Bone marrow (tissue), 2 donors: ENCODE data around the gene PIGZ.

Source experiments
- DNase-seq, 2 donors: peaks; one replicate each; lab custom pipeline; 2025; lab: John Stamatoyannopoulos, UW

Gene PIGZ

GRCh38 chr3:197001106-197001971 lies 32.7 kb upstream of the PIGZ start:
- DNase-seq = no peak

GRCh38 chr3:197000211-197000610 lies 31.6 kb upstream of the PIGZ start:
- DNase-seq = no peak

DNA sequence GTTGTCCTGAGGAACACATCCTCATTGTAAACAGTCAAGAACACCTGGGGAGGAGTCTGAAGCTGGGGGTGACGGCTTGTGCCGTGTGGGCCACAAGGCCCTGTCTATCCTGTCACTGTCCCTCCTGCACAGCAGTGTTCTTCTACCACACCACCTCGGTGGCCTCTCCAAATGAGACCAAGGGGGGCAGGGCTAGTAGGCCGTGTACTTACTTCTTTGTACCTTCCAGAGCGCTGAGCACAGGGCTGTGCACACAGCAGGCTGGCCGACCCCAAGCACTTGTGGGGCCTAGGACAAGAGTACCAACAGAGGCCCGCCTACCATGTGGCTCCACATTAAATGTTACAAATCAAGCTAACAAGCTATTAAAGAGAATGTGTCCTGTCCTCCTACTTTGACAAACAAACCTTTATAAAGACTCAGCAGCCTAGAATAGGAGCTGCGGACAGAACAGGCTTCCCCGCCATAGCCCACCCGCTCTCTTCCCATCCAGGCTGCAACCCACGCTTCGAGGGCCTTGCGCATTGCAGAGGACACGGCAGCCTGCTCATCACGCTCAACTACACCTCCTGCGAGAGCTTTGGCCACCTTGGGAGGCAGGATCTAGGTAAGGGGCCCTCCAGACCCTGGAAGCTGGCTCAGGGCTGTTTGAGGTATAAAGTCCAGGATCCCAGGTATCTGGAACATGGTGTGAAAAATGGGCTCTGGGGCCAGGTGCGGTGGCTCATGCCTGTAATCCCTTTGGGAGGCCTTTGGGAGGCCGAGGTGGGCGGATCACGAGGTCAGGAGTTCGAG lies 30.5 kb upstream of the PIGZ start:
- DNase-seq = no peak

GRCh38 chr3:196997311-196997710 lies 28.7 kb upstream of the PIGZ start:
- DNase-seq = no peak

- DNase-seq = no peak
Observed at GRCh38 chr3:196996454-196997265, 28.0 kb upstream of the PIGZ start.

DNA sequence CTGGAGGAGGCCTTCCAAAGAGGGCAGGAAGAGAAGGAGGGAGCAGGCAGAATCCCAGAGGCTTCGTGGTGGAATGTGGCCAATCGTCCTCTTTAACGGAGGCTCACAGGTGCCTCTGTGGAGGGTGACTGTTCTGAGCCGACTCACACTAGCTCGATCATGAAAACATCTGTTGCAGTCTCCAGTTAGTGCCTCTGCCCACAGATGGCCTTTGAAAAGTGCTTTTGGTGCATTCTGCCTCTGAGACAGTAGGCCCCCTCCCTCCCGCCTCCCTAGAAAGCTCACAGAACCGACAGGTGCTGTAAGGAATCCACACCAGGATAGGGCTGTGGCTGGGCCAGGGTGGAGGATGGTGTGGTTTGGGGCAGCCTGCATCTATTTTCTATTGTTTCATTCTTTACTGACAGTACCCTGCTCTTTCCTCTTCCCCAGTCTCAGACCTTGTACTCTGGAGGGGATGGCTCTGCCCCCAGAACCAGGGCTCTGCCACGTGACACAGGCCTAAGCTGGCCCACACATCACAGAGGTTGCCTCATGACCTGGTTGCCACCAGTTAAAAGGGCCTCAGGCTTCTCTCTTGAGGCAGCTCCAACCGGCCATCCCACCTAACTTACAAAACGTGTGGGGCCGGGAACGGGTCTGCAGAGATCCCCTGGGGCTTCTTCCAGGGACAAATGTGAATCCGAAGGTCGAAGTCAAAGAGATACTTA lies 27.2 kb upstream of the PIGZ start:
- no peak for DNase-seq

- DNase-seq = no peak
Observed at GRCh38 chr3:196995027-196995426, 26.4 kb upstream of the PIGZ start.

DNA sequence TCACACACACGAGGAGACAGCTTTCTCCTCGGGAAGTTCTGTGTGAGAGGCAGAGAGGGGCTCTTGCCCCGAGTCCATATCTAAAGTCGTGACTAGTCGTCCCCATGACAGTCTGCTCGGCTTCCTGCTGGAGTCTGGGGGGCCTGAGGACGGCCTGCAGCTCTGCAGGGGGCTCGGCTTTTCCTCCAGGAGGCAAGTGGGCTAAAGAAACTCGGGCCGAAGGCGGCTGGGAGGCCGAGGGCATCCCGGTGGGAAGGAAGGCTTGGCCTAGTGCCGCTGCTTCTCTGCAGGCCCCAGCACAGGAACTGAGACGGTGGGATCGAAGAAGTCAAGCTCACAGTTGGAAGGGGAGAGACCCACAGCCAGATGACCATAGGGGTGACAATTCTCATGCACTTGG lies 25.4 kb upstream of the PIGZ start:
- DNase-seq = no peak

DNA sequence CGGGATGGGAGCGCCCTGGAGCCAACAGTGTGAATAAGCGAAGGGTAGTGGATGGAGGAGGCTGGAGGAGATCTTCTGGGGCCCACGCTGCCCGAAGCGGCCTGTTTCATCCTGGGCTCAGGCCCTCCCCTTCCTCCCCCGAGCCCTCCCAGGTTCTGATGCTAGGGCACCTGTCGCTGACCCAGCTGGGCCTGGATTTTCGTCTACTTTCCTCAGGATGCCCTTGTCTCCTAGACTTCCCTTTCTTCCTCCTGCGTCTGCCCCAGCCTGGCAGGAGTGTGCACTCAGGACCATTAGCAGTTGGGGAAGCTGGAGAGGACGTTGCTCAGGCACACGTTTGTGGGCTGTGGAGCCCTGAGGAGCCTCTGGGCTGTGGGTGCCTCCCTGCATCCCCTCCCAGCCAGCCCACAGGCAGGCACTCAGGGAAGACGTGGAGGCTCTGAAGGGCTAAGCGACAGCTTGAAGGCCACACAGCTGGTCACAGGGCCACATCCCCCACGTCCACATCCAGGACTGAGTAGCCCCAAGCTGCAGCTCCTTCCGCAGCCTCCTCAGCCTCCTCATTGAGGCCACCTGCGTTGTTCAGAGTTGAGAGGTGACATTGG lies 23.9 kb upstream of the PIGZ start:
- DNase-seq = no peak

GRCh38 chr3:196991581-196992460 lies 23.2 kb upstream of the PIGZ start:
- no peak for DNase-seq

DNA sequence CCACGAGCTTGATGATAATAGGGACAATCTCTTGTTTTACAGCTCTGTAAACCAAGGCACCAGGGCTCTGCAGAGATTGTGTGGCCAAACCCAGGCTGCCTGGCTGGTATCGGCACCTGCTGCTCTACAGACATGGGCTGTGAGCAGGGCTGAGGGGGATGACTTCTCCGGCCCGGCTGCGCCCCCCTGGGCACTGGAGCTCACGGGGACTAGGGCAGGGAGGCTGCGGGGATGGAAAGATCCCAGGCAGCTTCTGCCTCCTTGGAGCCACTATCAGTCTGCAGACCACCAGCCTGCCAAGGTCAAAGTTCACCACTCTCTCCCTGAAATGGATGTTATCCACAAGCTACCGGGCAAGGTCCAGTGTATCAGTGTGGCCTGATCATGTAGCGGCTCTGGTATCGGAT lies 22.0 kb upstream of the PIGZ start:
- no peak for DNase-seq

DNA sequence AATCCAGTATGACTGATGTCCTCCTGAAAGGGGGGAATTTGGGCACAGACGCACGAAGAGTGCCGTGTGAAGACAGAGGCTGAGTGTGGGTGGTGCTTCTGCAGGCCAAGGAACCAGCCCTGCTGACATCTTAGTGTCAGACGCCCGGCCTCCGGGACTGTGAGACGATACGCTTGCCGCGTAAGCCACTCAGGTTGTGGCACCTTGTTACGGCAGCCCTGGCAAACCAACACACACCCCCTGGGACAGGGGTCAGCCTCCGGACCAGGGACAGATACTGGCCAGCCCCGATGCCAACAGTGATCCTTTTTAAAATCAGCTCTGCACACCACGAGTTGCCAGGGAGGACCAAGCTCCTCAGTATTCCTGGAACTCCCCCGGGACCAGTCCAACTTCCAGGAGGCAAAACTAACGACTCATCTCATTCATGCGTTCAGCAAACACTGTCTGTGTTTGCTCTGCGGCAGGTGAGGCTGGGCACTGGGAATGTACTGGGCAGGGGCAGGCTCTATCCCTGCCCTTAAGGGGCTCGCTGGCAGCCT lies 21.2 kb upstream of the PIGZ start:
- no peak for DNase-seq

- DNase-seq = no peak
Observed at GRCh38 chr3:196988241-196989029, 19.8 kb upstream of the PIGZ start.

GRCh38 chr3:196987022-196987421 lies 18.4 kb upstream of the PIGZ start:
- no peak for DNase-seq

DNA sequence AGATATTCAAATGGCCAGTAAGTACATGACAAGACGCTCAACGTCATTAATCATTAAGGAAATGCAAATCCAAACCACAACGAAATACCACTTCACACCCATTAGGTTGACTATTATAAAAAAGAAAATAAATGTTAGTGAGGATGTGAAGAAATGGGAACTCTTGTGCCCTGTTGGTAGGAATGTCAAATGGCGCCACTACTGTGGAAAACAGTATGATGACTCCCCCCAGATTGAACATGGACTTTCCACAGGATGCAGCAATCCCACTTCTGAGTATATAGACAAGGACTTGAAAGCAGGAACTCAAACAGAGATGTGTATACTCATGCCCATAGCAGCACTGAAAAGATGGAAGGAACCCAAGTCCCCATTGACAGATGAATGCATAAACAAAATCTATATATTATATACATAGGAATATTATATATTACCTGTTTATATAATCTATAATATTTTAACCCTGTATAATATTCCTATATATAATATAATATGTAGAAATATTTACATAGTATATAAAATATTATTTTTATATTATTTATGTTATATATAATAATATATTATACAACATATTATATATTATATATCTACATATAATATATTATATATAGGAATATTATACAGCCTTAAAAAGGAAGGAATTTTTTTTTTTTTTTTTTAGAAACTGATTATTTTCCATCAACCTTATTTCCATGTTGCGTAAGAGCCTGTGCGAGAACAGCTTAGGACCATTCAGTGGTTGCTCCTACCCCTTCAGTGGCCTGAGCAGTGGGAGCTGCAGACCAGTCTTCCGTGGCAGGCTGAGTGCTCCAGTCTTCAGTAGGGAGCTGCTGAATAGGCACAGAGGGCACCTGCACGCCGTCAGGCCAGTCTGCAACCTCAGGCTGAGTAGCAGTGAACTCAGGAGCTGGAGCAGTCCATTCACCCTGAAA lies 17.6 kb upstream of the PIGZ start:
- no peak for DNase-seq

DNA sequence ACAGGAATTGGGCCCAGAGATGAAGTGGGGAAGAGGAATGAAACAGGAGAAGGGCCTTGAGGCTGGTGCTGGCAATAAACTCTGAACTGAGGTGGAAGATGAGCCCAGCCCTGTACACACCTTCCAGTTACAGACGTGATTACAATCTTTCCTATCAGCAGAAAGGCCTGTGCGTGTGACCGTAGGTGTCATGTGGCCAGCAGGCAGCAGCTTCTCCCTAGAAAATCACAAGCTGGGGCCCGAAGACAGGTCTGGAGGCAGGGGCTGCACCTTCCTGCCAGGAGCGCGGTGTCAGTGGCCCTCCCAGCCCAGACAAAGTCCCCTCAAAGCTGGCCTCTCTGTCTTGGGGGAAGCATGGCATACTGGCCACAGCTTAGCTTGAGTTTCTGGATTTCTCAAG lies 16.7 kb upstream of the PIGZ start:
- DNase-seq = no peak

DNA sequence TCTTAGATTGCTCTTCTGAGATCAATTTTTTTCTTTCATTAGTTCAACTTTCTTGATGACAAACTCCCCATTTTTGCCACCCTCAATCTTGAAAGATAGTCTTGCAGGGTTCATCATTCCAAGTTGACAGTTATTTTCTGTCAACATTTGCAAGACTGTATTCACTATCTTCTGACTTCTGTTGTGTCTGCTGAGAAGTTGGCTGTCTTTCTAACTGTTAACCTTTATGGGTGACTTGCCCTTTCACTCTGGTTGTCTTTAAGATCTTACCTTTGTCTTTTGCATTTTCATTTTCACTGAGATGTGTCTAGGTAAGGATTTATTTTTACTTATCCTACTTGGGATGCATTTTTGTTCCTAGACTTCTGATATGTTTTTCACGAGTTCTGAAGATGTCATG lies 14.6 kb upstream of the PIGZ start:
- no peak for DNase-seq

DNA sequence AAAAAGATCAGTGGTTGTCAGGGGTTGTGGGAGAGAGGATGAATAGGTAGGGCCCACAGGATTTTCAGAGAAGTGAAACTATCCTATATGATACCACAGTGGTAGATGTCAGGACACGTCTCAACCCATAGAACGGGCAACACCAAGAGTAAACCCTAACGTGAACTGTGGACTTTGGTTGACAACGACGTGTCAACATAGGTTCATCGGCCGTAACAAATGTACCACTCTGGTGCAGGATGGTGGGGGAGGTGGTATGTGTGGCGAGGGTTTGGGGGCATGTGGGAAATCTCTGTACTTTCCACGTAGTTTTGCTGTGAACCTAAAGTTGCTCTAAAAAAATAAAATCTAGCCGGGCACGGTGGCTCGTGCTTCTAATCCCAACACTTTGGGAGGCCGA lies 13.0 kb upstream of the PIGZ start:
- DNase-seq = no peak
